Hypothalamus (tissue), 51 donors: Measurements from ENCODE around the gene OPN1MW3.
"Not testable (repeated sequence)": the region's sequence is repeated elsewhere in the genome, so short reads cannot be mapped to it uniquely, and the experiment has no call there.

Source experiments
- DNase-seq, 51 donors: peaks; one replicate each; lab custom pipeline; 2025; lab: John Stamatoyannopoulos, UW

Gene OPN1MW3

DNA sequence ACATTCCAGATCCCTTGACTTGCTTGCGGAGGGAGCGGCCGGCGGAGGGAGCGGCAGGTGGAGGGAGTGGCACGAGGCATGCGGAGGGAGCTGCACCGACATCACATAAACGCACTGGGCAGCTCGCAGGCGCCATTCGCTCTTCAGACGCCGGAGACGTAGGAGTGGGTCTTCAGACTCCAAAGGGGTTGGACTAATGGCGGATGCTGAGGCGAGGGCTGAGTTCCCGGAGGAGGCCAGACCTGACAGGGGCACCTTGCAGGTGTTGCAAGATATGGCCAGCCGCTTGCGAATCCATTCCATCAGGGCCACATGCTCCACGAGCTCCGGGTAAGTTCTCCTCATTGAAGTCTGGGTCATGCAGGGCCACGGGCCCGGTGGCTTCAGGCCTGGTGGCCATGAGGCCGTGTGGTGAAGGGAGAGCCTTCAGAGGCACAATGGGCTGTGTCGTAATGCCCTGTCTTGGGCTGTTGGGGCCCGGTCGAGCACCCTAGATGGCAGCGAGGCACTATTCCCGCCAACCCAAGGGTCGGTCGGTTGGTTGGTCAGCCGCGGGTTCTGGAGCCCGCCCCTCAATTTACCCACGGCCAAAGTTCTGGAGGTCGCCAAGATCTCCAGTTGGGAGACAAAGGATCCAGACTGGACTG is 38.4 kb downstream of the OPN1MW3 start, which contains the start of gene TKTL1:
Gene TKTL1, plus strand, starts transcription at position 132 of the 647 bp plus-strand sequence. Its CDS starts 65 bp downstream, at position 197.
- DNase-seq, result no peak

DNA sequence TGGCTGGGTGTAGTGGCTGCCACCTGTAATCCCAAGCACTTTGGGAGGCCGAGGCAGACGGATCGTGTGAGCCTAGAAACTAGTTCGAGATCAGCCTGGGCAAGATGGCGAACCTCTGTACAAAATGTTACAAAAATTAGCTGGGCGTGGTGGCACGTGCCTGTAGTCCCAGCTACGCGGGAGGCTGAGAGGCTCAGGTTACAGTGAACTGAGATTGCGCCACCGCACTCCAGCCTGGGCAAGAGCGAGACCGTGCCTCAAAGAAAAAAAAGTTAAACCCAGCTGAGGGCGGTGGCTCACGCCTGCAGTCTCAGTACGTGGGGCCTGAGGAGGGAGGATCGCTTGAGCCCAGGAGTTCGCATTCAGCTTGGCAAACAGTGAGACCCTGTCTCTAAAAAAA is 39.3 kb downstream of the OPN1MW3 start:
- no peak for DNase-seq

DNA sequence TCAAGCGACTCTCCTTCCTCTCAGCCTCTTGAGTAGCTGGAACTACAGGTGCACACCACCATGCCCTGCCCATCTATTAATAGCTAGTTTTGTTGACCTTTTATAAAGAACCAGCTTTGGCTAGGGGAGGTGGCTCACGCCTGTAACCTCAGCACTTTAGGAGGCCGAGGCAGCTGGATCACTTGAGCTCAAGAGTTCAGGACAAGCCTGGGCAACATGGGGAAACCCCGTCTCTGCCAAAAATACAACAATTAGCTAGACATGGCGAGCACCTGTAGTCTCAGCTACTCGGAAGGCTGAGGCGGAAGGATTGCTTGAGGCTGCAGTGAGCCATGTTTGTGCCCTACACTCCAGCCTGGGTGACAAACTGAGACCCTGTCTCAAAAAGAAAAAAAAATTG is 40.9 kb downstream of the OPN1MW3 start:
- DNase-seq, result no peak

DNA sequence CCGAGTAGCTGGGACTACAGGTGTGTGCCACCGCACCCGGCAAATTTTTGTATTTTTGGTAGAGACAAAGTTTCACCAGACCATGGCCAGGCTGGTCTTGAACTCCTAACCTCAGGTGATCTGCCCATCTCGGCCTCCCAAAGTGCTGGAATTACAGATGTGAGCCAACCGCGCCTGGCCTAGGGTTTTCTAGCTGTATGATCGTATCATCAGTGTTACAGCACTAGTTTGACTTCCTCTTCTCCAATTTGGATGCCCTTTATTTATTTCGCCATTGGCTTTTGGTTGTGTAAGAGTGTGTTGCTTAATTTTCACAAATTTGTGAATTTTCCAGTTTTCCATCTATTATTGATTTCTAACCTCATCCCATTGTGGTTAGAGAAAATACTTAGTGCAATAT is 43.4 kb downstream of the OPN1MW3 start:
- no peak for DNase-seq

DNA sequence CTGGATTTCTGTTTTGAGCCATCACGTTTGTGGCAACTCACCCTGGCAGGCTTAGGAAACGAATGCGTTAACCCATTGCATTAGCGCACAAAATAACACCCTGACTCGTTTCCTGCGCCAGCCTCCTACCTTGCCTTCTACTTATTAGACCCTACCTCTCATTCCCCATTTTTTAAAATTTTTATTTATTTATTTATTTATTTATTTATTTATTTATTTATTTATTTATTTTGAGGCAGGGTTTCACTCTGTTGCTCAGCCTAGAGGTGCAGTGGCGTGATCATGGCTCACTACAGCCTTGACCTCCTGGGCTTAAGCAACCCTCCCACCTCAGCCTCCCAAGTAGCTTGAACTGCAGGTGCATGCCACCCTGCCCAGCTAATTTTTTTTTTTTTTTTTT is 45.6 kb downstream of the OPN1MW3 start:
- DNase-seq, result not testable (repeated sequence)

DNA sequence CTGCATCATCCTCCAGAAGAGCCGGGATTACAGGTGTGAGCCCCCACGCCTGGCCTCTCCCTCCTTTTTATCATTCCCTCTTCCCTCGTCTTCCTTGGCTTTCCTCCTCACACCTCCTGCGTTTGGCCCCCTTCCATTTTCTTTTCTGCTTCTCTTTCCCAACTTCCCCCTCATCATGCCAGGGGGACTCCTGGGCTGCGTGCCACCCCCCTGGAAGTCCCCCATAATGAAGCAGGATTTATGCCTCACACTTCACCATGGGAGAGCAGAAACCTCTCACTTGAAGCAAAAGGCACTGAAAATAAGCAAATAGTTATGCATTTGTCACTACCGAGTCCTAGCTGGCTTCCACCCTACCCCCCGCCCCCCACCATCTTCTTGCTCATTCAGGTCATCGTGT is 46.1 kb downstream of the OPN1MW3 start:
- DNase-seq, result no peak

DNA sequence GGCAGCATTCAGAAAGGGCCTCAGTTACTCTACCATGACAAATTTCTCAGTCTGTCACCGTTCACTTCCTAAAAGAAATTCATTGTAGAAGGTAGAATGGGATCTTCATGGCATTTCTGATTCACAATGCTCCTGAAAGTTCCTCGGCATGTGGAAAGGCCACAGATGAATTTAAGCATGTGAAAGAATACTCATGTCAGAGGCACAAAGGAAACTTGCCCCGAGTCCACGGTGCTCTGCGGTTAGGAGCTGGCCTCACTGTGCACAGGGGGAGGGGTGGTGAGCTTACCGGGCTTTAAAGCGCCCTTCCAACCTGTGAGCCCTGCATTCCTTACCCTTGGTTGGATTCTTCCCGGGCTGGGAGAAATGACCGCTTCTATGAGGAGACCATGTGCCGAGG is 47.5 kb downstream of the OPN1MW3 start:
- no peak for DNase-seq

DNA sequence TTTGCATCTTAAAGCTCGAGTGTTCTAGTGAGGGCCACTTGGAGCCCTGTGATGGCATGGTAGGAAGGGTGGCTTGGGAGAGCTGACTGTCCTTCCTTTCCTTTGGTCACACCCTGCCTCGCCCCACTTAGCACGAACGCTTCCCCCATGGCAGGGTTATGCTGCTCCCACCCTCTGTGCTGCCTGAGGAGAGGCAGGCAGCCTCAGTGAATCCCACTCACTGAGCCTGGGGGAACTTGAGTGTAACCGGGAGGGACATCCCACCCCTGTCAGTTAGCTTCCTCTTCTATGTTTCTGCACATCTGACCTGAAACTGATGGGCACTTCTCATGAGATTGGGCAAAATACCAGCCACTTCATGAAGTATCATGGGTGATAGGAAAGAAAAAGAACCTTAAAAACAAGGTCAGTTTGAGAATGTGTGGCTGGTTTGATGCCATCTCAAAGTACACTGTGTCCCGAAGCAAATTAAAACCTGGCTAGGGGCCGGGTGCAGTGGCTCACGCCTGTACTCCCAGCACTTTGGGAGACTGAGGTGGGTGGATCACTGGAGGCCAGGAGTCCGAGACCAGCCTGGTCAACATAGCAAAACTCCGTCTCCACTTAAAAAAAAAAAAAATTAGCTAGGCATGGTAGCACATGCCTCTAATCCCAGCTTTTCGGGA is 48.3 kb downstream of the OPN1MW3 start:
- no peak for DNase-seq

DNA sequence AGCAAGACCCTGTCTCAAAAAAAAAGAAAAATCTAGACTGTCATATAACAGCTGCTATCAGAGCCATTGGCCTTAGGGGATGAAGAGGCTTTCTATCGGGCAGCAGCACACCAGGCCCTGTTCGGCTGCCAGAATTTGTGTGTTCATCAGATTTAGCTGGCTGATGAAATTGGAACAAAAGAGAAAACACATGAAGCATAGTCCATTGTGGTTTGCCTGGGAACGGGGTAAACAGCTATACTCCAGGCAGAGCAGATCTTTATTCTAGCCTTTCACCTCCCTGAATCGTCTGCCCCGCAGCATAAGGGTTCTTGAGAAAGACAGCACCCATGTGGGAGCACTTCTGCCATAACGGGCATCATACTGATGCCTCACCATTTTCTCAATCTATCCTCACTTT is 49.8 kb downstream of the OPN1MW3 start:
- DNase-seq, result peak in 1 of 51 donors; percentile 2

DNA sequence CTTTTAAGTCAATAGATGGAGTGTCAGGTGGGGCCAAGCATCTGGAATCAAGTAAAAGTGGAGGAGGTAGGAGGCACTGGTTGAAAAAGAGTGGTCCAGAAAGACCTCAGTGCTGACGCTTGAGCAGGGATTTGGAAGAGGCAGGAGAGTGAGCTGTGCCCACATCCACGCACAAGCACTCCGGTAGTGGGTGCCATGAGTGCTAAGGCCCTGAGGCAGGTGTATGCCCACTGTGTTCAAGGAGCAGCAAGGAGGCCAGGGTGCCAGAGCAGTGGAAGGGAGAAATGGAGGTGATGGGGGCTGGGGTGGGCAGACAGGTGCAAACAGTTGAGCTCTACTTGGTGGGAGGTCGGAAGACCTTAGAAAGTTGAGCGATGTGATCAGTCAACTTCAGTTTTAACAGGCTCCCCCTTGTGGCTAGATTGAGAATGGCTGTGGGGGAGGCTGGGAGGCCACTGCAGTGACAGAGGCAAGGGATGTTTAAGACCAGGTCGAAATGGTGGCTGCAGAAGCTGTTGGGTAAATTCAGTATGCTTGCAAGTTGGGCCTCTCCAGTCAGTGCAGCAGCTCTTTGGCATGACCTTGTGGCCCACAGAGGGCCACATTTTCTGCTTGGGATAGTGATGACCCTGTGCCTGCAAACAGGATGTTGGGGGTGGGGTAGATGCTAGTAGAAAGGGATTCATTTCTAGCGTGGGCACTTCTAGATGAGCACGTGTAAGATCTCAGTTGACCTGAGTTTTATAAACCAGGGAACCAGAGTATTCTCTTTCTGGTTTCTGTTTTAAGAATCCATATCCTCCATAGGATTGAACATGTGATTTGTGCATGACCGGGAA is 50.9 kb downstream of the OPN1MW3 start:
- DNase-seq, result peak in 25 of 51 donors; percentile 0 to 54 (median 18)

DNA sequence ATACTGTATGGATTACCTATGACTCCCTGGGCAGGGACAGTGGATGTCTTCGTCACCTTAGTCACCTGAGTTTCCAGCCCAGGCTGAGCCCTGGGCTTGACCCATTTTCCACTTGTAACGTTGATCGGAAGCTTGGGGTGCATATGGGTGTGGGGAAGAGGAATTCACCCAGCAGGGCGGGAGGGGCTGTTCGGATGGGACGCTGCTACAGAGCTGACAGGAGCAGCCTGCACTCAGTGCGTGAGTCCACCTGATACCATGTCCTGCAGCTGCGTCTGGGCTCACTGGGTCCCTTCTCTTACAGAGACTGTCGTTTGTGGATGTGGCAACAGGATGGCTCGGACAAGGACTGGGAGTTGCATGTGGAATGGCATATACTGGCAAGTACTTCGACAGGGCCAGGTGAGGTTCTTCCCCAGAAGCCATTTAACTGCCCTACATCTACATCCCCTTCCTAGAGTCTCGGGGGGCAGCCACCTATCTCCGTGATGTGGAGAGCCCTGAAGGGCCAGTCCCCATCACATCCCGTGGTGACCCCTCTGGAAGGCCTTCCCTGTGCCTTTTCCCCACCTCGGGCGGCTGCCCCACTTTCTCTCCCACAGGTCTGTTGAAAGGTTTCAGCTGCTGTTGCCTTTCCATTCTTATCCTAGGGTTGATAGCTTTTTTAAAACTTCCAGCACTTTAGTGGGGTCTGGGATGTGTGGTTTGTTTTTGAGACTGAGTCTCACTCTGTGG is 51.8 kb downstream of the OPN1MW3 start:
- no peak for DNase-seq

DNA sequence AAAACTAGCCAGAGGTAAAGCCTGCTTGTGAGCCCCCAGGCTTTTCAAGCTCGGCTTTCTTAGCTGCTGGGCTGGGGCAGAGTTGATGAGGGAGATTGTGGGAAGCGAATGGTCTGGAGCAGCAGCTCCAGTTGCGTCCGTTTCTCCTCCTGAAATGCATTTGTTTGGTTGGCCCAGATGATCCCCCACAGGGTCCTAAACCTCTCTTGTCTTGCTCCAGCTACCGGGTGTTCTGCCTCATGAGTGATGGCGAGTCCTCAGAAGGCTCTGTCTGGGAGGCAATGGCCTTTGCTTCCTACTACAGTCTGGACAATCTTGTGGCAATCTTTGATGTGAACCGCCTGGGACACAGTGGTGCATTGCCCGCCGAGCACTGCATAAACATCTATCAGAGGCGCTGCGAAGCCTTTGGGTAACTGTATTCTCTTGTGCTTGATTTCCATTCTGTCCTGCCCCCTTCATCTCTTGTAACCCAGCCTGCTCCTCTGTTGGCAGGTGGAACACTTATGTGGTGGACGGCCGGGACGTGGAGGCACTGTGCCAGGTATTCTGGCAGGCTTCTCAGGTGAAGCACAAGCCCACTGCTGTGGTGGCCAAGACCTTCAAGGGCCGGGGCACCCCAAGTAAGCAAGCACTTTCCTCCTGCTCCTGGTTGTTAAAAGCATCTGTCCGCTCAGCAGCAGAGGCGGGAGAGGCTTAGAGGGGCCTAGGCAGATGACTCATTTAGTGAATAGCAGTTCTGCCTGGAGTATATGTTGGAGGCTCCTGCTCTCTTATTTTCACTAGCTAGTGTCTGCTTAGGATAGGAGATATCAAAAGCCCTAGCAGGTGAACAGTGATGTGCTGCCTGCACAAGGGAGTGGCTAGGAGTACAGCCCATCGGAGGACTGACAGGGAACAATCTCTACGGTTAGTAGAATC is 53.5 kb downstream of the OPN1MW3 start:
- DNase-seq, result no peak

DNA sequence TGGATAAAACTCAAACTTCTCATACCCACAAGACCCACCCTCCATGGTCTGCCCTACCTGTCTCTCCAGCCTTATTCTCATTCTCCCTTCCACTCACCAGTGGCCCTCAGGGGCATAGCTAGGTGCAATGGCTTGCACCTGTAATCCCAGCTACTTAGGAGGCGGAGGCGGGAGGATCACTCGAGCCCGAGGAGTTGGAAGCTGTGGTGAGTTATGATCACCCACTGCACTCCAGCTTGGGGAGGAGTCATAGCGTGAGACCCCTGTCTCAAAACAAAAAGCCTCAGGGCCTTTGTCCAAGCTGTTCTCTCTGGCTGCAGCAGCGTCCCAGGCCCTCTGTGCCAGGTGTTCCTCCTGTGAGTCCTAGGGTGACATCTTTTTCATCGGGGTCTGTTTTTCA is 54.7 kb downstream of the OPN1MW3 start:
- no peak for DNase-seq

DNA sequence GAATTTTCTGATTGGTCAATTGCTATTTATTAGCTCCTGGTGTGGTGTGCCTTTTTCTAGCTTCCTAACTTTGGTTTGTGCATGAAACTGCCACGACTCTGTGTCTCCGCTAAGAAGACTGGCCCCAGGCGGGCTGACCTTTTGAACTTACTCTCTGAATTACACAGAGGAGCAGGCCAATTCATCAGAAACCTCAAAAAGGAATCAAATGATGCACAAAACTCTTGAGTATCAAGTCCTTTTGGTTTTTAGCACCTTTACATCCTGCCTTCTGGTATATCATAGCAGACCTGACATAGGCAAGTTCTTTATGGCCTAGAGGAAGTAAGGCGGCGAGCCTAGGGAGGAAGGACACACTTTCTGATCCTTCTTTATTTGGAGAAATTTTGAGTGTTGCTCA is 55.8 kb downstream of the OPN1MW3 start:
- no peak for DNase-seq

DNA sequence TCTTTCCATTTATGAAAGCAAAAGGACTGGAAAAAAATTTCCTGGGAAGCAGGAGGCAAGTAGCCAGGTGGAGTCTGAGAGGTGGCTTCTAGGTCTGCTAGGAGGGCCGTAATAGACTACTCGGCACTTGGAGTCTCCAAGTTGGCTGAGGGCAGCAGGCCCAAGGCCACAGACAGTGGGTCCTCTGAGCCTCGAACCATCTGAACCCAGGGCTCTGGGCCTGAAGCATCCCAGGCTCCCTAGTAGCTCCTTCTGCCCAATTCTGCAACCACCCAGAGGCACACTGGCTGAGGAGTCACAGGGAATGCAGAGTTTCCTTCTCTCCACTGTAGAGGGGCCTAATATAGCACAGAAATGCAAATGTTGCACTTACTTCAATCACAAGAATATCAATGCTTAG is 58.0 kb downstream of the OPN1MW3 start:
- no peak for DNase-seq

DNA sequence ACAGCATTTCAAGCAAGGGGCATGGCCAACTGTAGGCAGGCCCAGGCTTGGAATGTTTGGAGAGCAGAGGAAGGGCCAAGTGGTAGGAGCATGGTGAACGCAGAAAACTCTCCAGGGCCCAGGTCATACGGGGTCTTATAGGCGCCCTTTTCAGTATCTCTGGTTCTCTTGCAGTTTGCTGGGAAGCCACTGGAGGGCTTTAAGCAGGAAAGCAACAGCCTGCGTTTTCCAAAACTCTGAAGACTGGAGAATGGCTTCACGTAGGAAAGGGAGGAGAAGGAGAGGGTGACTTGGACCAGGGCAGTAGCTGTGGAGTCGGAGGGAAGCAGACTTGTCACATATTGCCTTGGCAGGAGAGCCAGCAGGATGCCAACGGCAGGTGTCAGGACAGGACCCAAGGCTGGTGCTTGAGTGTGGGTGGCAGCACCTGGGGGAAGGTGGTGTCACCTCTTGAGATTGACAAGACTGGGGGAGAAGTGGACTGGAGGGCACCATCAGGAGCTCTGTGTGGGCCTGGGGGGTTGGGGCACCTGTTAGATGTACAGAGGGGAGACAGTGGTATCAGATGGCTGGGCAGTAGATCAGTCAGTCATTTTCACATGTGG is 60.1 kb downstream of the OPN1MW3 start:
- peak in 3 of 51 donors; percentile 0 to 5 (median 1) for DNase-seq

DNA sequence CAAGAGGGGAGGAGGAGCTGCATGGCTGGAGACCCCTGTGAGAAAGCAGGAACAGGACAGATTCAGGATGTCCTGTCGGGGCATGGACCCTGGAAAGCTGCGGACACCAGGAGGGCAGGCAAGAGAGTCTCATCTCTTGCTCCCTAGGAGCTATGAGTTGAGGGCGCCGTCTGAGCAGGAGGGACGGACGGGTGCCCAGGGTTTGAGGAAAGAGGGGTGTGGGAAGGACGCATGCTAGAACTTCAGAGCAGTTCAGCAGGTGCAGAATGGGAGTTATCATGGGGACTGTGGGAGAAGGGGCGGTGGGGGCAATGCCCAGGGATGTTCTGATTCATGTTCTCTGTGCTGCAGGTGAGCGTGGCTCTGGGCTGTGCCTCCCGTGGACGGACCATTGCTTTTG is 63.0 kb downstream of the OPN1MW3 start:
- no peak for DNase-seq
